GM19372 (cell line): ENCODE results near the gene TM4SF1.
"Not testable (repeated sequence)": the region's sequence is repeated elsewhere in the genome, so short reads cannot be mapped to it uniquely, and the experiment has no call there.

Experiments
- ATAC-seq: cut with Tn5 transposase; IDR thresholded peaks from one replicate; pipeline ENCODE4 v1.9.1; 2021; ENCODE audit warnings: mild to moderate bottlenecking, low read depth, moderate library complexity; ENCODE audit not compliant: unreplicated experiment

TM4SF1 gene

GRCh38 chr3:149395107-149396089, 17.9 kb upstream of the TM4SF1 start:
- ATAC-seq: no peak

- ATAC-seq: peak; percentile 70
These were observed 16.1 kb upstream of the TM4SF1 start for GRCh38 chr3:149393345-149394160.

- ATAC-seq: no peak
These were observed 14.5 kb upstream of the TM4SF1 start for GRCh38 chr3:149391960-149392359.

DNA sequence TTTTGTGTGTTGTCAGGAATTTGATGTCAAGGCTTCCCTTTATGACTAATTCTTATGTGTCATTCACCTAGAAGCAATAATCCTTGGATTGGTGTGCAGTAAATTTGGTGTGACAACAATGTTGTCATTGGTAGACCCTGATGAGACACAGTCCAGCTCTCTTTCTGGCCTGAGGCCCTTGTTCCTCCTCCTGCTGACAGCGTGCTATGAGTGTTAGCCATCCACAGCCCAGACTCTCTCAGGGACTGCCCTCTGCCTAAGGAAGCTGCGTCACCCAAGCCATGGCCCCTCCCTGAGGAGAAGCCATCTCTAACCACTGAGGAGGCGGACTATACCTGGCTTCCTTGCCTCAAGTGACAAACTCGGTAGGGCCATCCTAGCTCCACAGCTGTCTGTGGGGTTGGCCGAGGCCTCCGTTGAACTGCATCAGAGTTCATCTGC, 13.3 kb upstream of the TM4SF1 start:
- ATAC-seq: no peak

DNA sequence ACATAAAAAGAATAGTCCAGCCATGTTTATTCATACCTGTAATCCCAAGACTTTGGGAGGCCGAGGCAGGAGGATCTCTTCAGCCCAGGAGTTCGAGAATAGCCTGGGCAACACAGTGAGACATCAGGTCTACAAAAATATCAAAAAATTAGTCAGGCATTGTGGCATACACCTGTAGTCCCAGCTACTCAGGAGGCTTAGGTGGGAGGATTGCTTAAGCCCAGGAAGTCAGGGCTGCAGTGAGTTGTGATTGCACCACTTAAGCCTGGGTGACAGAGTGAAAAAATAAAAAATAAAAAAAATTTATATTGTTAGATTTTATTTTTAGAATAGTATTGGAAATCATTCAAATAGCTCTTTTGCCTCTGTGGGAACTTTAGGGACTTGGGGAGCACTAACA, 12.8 kb upstream of the TM4SF1 start:
- no peak for ATAC-seq

GRCh38 chr3:149388531-149389417, 11.3 kb upstream of the TM4SF1 start:
- ATAC-seq: no peak

DNA sequence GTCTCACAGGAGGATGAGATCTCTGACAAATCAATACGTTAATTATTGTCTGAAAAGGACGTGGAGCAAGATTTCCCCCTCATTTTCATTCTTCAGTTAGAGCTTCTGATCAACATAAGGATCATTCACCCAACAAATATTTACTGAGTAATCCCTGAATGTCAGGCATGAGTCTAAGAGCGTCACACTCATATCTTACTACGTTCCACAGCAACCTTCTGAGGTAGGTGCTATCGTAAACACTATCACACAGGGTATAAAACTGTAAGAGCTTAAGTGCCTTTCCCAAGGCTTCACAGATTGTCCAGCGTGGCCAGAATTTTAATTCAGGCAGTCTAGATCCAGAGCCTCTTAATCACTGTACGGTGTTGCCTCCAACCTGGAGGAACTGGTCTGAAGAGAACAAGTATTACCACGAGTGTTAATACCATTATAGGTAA, 10.6 kb upstream of the TM4SF1 start:
- ATAC-seq: no peak

- ATAC-seq: no peak
These were observed 8.8 kb upstream of the TM4SF1 start for GRCh38 chr3:149386299-149386606.

GRCh38 chr3:149385617-149386298, 8.3 kb upstream of the TM4SF1 start:
- ATAC-seq: no peak

GRCh38 chr3:149384911-149385321, 7.5 kb upstream of the TM4SF1 start:
- no peak for ATAC-seq

GRCh38 chr3:149384167-149384566, 6.7 kb upstream of the TM4SF1 start:
- no peak for ATAC-seq

DNA sequence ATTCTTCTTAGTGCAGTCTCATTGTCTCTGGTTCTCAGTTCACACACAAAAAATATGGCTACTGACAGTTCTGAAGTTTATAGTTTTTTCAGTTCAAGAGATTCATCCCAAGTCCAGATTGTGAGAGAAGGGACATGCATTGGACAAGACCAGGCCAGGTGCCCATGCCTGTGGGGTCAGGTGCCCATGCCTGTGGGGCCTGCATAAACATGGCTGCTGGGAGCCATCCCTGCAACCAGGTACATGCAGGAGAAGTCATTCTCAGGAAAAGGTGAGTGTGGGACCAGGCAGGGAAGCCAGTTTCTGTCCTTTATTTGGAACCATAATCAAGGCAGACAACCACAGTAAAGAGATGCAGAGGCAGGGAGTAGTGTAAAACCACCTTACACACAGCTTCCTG, 6.3 kb upstream of the TM4SF1 start:
- ATAC-seq: no peak

- no peak for ATAC-seq
These were observed 5.1 kb upstream of the TM4SF1 start for GRCh38 chr3:149382518-149382917.

- no peak for ATAC-seq
These were observed 4.6 kb upstream of the TM4SF1 start for GRCh38 chr3:149382101-149382467.

DNA sequence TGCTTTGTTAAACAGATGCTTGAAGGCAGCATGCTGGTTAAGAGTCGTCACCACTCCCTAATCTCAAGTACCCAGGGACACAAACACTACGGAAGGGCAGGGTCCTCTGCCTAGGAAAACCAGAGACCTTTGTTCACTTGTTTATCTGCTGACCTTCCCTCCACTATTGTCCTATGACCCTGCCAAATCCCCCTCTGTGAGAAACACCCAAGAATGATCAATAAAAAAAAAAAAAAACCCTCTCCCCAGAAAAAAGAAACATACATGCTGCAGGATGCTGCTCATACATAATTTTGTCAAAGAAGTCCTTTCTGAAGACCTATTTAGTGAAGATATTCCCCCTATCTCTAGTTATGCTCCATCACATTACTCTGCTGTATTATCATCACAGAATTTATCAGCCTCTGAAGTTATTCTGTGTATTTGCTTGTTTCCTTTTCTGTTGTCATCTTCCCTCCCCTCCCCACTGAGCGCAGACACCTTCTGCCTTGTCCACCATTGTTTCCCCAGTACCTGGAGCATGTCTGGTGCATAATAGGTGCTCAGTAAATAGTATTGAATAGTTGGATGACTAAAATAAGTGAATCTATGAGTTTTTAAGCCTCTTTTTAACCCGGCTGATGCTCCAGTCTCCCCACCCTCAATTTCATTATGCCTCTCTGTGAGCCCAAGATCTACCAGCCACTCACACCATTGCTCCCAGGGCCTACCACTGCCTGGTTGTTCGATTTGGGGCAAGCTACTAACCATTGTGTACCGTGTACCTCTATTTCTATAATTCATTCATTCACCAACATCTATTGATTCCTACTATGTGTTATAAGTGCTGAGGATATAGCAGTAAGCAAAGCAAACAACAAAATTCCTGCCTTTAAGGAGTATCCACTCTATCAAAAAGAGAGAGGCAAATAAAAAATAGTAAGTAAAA, 4.0 kb upstream of the TM4SF1 start:
- ATAC-seq: no peak

- ATAC-seq: not testable (repeated sequence)
These were observed 2.8 kb upstream of the TM4SF1 start for GRCh38 chr3:149380220-149380619.

GRCh38 chr3:149378478-149379309, 1.2 kb upstream of the TM4SF1 start:
- ATAC-seq: no peak
